Activated T-helper 1 cell treated with Interleukin-2 at 50 U/mL for 16 hours (primary cell): ENCODE measurements around the gene SCAPER.
"Not testable (repeated sequence)": the region's sequence is repeated elsewhere in the genome, so short reads cannot be mapped to it uniquely, and the experiment has no call there.

ENCODE experiments used
- DNase-seq: peaks from one replicate; pipeline ENCODE4 v3.0.0-alpha.2; 2020; ENCODE audit warnings: low read depth

SCAPER gene

GRCh38 chr15:76776969-76777368 is 128.2 kb downstream of the SCAPER start:
- no peak for DNase-seq

GRCh38 chr15:76776480-76776879 is 128.7 kb downstream of the SCAPER start:
- no peak for DNase-seq

- DNase-seq, result no peak
These were observed 131.9 kb downstream of the SCAPER start for GRCh38 chr15:76773234-76773633.

- DNase-seq, result no peak
These were observed 132.4 kb downstream of the SCAPER start for GRCh38 chr15:76772776-76773175.

- DNase-seq, result no peak
These were observed 141.1 kb downstream of the SCAPER start for GRCh38 chr15:76764004-76764403.

- DNase-seq, result no peak
These were observed 141.6 kb downstream of the SCAPER start for GRCh38 chr15:76763554-76763953.

- DNase-seq, result no peak
These were observed 148.8 kb downstream of the SCAPER start for GRCh38 chr15:76756381-76756780.

- no peak for DNase-seq
These were observed 151.4 kb downstream of the SCAPER start for GRCh38 chr15:76753771-76754170.

- no peak for DNase-seq
These were observed 152.0 kb downstream of the SCAPER start for GRCh38 chr15:76753131-76753530.

- no peak for DNase-seq
These were observed 152.6 kb downstream of the SCAPER start for GRCh38 chr15:76752549-76752948.

- DNase-seq, result no peak
These were observed 167.6 kb downstream of the SCAPER start for GRCh38 chr15:76737573-76737972.

GRCh38 chr15:76732321-76732720 is 172.8 kb downstream of the SCAPER start:
- not testable (repeated sequence) for DNase-seq

- DNase-seq, result no peak
These were observed 174.9 kb downstream of the SCAPER start for GRCh38 chr15:76730262-76730661.

- DNase-seq, result no peak
These were observed 186.3 kb downstream of the SCAPER start for GRCh38 chr15:76718863-76719262.

GRCh38 chr15:76714950-76715349 is 190.2 kb downstream of the SCAPER start:
- no peak for DNase-seq

GRCh38 chr15:76711351-76711827 is 193.8 kb downstream of the SCAPER start:
- no peak for DNase-seq

GRCh38 chr15:76704032-76704431 is 201.1 kb downstream of the SCAPER start:
- not testable (repeated sequence) for DNase-seq

GRCh38 chr15:76696840-76697239 is 208.3 kb downstream of the SCAPER start:
- DNase-seq, result no peak

- not testable (repeated sequence) for DNase-seq
These were observed 212.6 kb downstream of the SCAPER start for GRCh38 chr15:76692546-76692945.

GRCh38 chr15:76687592-76687991 is 217.5 kb downstream of the SCAPER start:
- not testable (repeated sequence) for DNase-seq

- no peak for DNase-seq
These were observed 221.1 kb downstream of the SCAPER start for GRCh38 chr15:76684002-76684401.

- no peak for DNase-seq
These were observed 222.3 kb downstream of the SCAPER start for GRCh38 chr15:76682833-76683232.

- no peak for DNase-seq
These were observed 222.9 kb downstream of the SCAPER start for GRCh38 chr15:76682259-76682658.

GRCh38 chr15:76678766-76679165 is 226.4 kb downstream of the SCAPER start:
- no peak for DNase-seq

- no peak for DNase-seq
These were observed 230.3 kb downstream of the SCAPER start for GRCh38 chr15:76674883-76675282.
